Measurements from ENCODE around the gene KIAA1217. TPM values are rescaled to one million over a fixed set of nuclear protein-coding genes. Genes with fewer than 3 reads are reported as not detected.

Gene KIAA1217
- polyA plus RNA-seq, 1 donor from 2014 or later: 0.22 TPM

DNA sequence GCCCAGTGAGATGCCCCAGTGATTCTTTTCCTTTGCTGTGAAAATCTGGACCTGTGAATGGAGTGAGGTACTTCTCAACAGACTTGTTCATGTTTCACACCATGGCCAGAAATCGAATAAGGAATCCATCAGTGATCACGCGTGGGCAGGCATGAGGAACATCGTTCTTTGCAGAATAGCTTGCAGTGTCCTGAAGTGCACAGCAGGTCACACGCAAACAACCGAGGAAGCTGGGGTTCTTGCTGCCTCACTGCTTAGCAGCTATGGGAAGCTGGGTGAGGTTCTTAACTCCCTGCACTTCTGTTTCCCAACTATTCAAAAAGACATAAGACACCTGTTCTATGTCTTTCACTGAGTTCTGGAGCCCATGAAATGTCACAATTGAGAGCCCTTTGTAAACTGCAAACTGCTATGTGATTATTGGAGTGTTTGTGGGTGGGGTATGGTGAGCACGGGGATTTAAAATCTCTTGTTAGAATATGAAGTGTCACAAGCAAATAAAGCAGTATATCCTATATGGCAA, 253.4 kb downstream of the KIAA1217 start:
- H3K4me3 ChIP-seq (ENCODE audit: low read length): no peak overlapping the region
- H3K9ac ChIP-seq (ENCODE audit: low read length): no peak overlapping the region
- no peaks in the 10 kb centered on the region for H3K36me3 ChIP-seq (ENCODE audit: insufficient read depth, low read length)
- no peak overlapping the region for H3K27ac ChIP-seq (ENCODE audit: low read length)
- no peak overlapping the region for H3K4me2 ChIP-seq (ENCODE audit: low read length)
- H3K9me2 ChIP-seq (ENCODE audit: insufficient read depth, low read length): no peaks in the 10 kb centered on the region
- no peaks in the 10 kb centered on the region for H3F3A ChIP-seq (ENCODE audit: insufficient read depth, low read length, poor library complexity, severe bottlenecking)
- H3K27me3 ChIP-seq (ENCODE audit: insufficient read depth, low read depth, low read length): no peaks in the 10 kb centered on the region
- TF ChIP-seq EP300 (conservative IDR thresholded peaks at IDR 0.05; ENCODE audit: poor library complexity, severe bottlenecking) (no peak), RAD21 (conservative IDR thresholded peaks at IDR 0.05) (no peak), POLR2AphosphoS5 (IDR thresholded peaks at IDR 0.05) (no peak), MXI1 (conservative IDR thresholded peaks at IDR 0.05; ENCODE audit: poor library complexity, severe bottlenecking) (no peak), EZH2 (IDR thresholded peaks at IDR 0.05; ENCODE audit: borderline replicate concordance, insufficient read depth, low read length, poor library complexity, severe bottlenecking) (no peak), SMC3 (conservative IDR thresholded peaks at IDR 0.05; ENCODE audit: poor library complexity) (no peak), TAF1 (IDR thresholded peaks at IDR 0.05; ENCODE audit: low read depth) (no peak)
- TF ChIP-seq, protein P1, sequence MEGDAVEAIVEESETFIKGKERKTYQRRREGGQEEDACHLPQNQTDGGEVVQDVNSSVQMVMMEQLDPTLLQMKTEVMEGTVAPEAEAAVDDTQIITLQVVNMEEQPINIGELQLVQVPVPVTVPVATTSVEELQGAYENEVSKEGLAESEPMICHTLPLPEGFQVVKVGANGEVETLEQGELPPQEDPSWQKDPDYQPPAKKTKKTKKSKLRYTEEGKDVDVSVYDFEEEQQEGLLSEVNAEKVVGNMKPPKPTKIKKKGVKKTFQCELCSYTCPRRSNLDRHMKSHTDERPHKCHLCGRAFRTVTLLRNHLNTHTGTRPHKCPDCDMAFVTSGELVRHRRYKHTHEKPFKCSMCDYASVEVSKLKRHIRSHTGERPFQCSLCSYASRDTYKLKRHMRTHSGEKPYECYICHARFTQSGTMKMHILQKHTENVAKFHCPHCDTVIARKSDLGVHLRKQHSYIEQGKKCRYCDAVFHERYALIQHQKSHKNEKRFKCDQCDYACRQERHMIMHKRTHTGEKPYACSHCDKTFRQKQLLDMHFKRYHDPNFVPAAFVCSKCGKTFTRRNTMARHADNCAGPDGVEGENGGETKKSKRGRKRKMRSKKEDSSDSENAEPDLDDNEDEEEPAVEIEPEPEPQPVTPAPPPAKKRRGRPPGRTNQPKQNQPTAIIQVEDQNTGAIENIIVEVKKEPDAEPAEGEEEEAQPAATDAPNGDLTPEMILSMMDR (IDR thresholded peaks at IDR 0.05; ENCODE audit: poor library complexity, severe bottlenecking): no peak
- TF ChIP-seq, protein P2, sequence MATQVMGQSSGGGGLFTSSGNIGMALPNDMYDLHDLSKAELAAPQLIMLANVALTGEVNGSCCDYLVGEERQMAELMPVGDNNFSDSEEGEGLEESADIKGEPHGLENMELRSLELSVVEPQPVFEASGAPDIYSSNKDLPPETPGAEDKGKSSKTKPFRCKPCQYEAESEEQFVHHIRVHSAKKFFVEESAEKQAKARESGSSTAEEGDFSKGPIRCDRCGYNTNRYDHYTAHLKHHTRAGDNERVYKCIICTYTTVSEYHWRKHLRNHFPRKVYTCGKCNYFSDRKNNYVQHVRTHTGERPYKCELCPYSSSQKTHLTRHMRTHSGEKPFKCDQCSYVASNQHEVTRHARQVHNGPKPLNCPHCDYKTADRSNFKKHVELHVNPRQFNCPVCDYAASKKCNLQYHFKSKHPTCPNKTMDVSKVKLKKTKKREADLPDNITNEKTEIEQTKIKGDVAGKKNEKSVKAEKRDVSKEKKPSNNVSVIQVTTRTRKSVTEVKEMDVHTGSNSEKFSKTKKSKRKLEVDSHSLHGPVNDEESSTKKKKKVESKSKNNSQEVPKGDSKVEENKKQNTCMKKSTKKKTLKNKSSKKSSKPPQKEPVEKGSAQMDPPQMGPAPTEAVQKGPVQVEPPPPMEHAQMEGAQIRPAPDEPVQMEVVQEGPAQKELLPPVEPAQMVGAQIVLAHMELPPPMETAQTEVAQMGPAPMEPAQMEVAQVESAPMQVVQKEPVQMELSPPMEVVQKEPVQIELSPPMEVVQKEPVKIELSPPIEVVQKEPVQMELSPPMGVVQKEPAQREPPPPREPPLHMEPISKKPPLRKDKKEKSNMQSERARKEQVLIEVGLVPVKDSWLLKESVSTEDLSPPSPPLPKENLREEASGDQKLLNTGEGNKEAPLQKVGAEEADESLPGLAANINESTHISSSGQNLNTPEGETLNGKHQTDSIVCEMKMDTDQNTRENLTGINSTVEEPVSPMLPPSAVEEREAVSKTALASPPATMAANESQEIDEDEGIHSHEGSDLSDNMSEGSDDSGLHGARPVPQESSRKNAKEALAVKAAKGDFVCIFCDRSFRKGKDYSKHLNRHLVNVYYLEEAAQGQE (IDR thresholded peaks at IDR 0.05; ENCODE audit: borderline replicate concordance): no peak
- no peaks in the 10 kb centered on the region for H3K9me3 ChIP-seq (ENCODE audit: low read length)
- no peaks in the 10 kb centered on the region for H4K20me1 ChIP-seq (ENCODE audit: insufficient read depth)
- no peak overlapping the region for H2AFZ ChIP-seq (ENCODE audit: low read depth, low read length)
- no peaks in the 10 kb centered on the region for H3K79me2 ChIP-seq (replicated peaks; ENCODE audit: insufficient read depth, low read length)

DNA sequence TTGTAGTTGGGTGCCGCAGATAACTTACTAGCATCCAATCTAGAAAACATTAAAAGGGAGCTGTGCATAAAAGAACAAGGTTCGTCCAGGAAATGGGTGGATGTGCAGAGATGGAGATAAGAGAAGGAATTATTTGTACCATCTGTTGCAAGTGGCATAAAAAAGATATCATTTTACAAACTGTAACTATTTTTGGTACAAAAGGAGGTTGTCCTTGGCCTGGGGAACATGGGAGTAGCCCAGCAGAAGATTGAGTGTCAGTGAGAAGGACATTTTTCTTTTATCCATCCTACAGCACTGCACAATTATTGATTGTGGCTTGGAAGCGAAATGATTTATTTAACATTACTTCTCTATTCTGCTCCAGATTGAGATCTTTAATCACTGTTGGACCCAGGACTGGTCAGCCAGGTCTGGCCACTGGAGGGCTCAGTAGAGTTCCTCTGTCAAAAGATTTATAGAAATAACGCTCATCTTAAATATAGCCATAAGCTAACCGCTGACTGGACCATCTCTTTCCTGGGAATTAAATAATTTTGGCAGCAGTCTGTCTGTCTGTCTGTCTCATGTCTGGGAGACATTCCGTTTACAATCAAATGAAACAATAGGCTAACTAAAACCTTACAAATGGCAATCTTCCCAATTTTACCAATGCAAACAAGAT, 254.1 kb downstream of the KIAA1217 start:
- H3K79me2 ChIP-seq (replicated peaks; ENCODE audit: insufficient read depth, low read length): no peaks in the 10 kb centered on the region
- H3K27ac ChIP-seq (ENCODE audit: low read length): no peak overlapping the region

More for the DNA sequence above, 254.1 kb downstream of the KIAA1217 start:
- Histone ChIP-seq H4K20me1 (ENCODE audit: insufficient read depth) (no peaks in the 10 kb centered on the region), H3K4me2 (ENCODE audit: low read length) (no peak overlapping the region), H2AFZ (ENCODE audit: low read depth, low read length) (no peak overlapping the region), H3K9ac (ENCODE audit: low read length) (no peak overlapping the region), H3F3A (ENCODE audit: insufficient read depth, low read length, poor library complexity, severe bottlenecking) (no peaks in the 10 kb centered on the region), H3K36me3 (ENCODE audit: insufficient read depth, low read length) (no peaks in the 10 kb centered on the region), H3K9me3 (ENCODE audit: low read length) (no peaks in the 10 kb centered on the region), H3K27me3 (ENCODE audit: insufficient read depth, low read depth, low read length) (no peaks in the 10 kb centered on the region), H3K4me3 (ENCODE audit: low read length) (no peak overlapping the region), H3K9me2 (ENCODE audit: insufficient read depth, low read length) (no peaks in the 10 kb centered on the region)
- TF ChIP-seq POLR2AphosphoS5 (IDR thresholded peaks at IDR 0.05) (no peak), EP300 (conservative IDR thresholded peaks at IDR 0.05; ENCODE audit: poor library complexity, severe bottlenecking) (no peak), RAD21 (conservative IDR thresholded peaks at IDR 0.05) (no peak), EZH2 (IDR thresholded peaks at IDR 0.05; ENCODE audit: borderline replicate concordance, insufficient read depth, low read length, poor library complexity, severe bottlenecking) (no peak), MXI1 (conservative IDR thresholded peaks at IDR 0.05; ENCODE audit: poor library complexity, severe bottlenecking) (no peak), TAF1 (IDR thresholded peaks at IDR 0.05; ENCODE audit: low read depth) (no peak), SMC3 (conservative IDR thresholded peaks at IDR 0.05; ENCODE audit: poor library complexity) (no peak)
- TF ChIP-seq, protein P1 (IDR thresholded peaks at IDR 0.05; ENCODE audit: poor library complexity, severe bottlenecking): no peak
- TF ChIP-seq, protein P2 (IDR thresholded peaks at IDR 0.05; ENCODE audit: borderline replicate concordance): no peak
